GM18519 (cell line): Measurements from ENCODE around the gene PCDHAC2.

Experiments
- ATAC-seq: cut with Tn5 transposase; IDR thresholded peaks from one replicate; pipeline ENCODE4 v1.9.1; 2021; ENCODE audit warnings: mild to moderate bottlenecking, moderate library complexity; ENCODE audit not compliant: unreplicated experiment, low FRiP score

PCDHAC2 gene, protein sequence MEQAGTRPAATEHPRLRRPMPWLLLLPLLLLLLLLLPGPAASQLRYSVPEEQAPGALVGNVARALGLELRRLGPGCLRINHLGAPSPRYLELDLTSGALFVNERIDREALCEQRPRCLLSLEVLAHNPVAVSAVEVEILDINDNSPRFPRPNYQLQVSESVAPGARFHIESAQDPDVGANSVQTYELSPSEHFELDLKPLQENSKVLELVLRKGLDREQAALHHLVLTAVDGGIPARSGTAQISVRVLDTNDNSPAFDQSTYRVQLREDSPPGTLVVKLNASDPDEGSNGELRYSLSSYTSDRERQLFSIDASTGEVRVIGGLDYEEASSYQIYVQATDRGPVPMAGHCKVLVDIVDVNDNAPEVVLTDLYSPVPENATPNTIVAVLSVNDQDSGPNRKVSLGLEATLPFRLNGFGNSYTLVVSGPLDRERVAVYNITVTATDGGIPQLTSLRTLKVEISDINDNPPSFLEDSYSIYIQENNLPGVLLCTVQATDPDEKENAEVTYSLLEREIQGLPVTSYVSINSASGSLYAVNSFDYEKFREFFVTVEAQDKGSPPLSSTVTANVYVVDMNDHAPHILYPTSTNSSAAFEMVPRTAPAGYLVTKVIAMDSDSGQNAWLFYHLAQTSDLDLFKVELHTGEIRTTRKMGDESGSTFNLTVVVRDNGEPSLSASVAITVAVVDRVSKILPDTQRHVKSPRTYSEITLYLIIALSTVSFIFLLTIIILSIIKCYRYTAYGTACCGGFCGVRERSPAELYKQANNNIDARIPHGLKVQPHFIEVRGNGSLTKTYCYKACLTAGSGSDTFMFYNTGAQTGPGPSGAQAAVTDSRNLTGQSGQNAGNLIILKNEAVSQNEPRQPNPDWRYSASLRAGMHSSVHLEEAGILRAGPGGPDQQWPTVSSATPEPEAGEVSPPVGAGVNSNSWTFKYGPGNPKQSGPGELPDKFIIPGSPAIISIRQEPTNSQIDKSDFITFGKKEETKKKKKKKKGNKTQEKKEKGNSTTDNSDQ

DNA sequence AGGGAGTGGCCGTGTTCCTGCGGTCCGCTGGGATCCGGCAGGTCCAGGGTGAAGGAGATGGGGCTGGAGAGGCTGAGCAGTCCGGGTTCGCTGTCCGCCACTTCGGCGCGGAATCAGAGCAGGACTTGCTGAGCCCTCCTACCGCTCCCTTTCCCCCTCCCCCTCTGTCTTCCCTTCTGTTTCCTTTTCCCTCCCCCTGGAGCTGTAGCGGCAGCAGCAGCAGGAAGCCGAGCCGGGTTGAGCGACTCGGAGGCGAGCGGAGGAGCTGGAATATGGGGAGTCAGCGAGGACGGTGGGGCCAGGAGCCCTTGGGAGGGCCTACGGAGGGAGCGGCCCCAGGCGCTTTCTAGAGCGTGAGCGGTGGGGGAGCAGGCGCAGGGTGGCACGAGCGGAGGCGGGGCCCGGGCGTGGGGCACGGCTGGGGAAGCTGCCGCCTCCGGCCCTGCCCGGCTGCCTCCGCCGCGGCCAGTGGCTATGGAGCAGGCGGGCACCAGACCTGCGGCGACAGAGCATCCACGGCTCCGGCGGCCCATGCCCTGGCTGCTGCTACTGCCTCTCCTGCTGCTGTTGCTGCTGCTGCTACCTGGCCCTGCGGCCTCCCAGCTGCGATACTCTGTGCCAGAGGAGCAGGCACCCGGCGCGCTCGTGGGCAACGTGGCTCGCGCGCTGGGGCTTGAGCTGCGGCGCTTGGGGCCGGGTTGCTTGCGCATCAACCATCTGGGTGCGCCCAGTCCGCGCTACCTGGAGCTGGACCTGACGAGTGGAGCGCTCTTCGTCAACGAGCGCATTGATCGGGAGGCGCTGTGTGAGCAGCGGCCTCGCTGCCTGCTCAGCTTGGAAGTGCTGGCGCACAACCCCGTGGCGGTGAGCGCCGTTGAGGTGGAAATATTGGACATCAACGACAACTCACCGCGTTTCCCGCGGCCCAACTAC is at the start of gene PCDHAC2:
Gene PCDHAC2 (plus strand): TSS at position 184 of the 933 bp plus-strand sequence. CDS start 291 bp downstream, at position 475.
- ATAC-seq = no peak

DNA sequence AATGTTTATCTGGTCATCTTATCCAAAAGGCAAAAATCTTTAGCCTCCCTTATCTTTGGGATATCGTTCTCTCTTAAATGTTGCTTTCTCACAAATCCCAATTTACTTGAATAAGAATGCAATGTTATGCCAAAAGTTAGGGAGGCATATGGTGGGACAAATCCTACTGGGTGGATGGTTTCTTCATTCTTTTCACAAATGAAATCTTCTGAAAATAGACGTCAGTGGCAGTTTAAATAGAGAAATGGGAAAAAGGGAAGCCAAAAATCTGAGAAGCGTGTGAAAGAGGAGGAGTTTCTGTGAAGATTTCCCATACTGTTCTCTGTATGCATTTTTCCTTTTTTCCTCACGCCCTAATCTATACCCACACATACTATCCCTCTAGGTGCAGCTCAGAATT is 42.7 kb upstream of the PCDHAC2 start:
- ATAC-seq = no peak

DNA sequence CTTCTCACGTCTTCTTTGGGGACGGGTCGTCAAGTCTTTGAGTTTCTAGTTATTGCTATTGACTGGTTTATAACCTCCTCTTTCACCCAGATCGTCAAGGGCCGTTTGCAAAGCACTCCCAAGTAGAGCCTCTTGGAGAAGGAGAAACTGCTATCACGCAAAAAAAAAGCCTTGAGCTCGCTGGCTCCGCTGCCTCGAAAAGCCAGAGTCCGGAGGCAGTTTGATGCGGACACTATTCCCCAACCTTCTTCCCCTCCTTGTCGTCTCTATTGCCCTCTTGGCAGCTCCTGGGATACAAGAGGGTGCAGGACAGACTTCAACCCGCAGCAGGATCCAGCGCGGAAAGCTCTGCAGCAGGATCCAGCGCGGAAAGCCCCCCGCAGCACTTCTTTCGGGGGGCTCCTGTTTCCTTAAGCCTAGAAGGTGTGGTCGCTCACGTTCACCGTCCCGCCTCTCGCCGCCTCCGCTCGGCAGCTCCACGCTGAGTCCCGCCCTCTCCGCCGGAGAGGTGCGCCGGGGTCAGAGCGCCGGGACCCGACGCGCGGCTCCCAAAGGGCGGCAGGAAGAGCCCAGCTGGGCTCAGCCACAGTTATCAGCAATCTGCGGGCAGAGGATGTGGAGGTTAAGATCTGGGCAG is 40.4 kb upstream of the PCDHAC2 start, which contains the start of gene PCDHAC1:
Gene PCDHAC1 (plus strand): TSS at position 494 of the 637 bp plus-strand sequence. CDS start 594 bp downstream, outside the sequence.
- ATAC-seq = no peak

DNA sequence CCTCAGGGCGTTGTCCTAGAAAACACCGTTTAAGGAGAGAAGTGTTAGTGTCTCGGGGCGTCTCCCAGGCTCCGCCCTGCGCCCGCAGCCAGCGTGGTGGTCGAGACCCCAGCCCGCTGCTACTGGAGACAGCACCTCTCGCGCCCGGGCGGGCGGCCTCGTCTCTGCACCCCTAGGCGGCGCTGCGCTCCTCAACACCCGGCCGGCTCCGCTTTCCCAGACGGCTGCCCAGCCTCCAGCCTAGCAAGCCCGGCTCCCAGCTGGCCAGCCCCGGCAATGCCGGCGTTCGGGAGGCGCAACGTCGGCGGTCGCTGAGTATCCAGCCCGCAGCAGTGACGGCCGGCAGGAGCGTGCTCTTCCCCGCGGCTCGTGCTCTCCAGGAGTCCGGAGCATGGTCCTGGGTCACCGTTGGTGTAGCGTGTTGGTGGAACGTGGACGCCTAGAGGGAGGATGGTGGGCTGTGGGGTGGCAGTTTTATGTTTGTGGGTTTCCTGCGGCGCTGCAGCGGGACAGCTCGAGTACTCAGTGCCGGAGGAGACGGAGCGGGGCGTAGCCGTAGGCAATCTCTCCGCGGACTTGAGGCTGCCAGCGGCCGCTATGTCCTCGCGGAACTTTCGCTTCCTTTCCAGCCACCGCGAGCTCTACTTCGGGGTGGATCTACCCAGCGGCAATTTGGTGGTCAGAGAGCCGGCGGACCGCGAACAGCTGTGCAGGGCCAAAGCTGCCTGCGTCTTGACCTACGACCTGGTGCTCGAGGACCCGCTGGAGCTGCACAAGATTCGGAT is 39.6 kb upstream of the PCDHAC2 start:
- ATAC-seq = no peak

DNA sequence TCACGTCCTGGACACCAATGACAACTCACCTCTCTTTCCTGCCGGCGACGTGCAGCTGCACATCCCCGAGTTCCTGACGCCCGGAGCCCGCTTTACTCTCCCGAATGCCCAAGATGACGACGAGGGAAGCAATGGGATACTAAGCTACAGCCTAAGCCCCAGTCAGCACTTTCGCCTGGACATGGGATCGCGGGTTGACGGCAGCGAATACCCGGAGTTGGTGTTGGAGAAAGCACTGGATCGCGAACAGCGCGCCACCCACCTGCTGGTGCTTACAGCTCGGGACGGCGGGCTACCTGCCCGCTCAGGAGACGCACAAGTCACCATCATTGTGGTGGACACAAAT is 39.1 kb upstream of the PCDHAC2 start:
- no peak for ATAC-seq

DNA sequence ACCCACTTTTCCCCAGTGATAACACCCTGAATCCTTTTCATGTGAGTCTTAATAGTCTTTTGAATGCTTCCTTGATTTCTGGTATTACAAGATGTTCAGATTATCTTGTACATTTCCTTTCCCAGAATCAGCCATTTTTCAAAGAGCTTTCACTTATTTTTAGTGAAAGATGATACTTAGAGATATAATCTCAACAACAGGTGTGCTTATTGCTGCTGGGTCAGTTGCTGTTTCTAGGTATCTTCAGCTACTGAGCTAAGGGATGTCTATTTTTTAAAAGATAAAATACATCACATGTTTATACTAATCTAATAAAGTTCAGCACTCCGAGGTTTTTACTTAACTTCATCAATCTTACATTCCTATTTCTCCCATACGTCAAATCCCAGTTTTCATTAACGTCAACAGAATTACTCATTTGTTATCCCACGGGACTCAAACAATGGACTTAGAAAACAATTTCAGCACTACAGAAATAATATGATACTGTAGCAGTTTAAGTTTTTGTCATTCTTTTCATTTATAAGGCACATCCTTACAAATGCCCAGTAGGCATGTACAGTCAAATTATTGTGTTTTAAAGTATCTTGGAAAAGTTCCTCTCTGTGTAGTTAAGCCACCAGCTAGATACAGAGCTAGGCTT is 31.2 kb upstream of the PCDHAC2 start:
- ATAC-seq = no peak

DNA sequence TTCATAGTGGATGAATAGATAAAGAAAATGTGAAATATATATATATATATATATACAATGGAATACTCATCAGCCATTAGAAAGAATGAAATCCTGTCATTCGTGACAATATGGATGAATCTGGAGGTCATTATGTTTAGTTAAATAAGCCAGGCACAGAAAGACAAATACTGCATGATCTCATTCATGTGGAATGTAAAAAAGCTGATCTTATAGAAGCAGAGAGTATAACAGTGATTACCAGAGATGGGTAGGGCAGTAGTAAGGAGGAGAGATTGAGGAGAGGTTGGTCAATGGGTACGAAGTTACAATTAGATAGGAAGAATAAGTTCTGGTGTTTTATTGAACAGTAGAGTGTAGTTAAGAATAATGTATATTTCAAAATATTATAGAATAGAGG is 19.7 kb upstream of the PCDHAC2 start:
- no peak for ATAC-seq

DNA sequence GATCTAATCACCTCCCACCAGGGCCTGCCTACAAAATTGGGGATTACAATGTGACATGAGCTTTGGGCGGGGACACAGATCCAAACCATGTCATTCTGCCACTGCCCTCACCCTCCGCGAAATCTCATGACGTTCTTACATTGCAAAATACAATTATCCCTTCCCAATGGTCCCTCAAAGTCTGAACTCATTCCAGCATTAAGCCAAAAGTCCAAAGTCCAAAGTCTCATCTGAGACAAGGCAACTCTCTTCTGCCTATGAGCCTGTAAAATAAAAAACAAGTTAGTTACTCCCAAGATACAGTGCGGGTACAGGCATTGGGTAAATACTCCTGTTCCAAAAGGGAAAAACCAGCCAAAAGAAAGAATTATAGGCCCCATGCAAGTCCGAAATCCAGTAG is 14.6 kb upstream of the PCDHAC2 start:
- no peak for ATAC-seq

DNA sequence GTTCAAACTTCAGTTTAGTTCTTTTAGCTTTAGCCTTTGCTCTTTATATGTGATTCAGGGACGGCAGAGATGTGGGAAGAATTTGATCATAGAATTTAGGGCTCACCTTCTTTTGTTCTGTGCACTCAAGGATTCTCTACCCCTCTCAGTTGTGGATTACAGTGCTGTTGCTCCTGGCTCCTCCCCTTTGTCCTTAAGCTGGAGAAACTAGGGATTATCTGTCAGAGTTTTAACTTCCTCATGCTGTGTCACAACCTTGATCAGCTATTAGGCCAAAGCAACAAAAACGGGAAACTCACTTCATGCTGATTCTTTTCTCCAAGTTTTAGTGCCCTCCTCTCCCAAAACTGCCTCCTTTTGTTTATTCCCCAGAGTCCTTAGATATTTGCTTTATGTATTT is 13.0 kb upstream of the PCDHAC2 start:
- no peak for ATAC-seq

DNA sequence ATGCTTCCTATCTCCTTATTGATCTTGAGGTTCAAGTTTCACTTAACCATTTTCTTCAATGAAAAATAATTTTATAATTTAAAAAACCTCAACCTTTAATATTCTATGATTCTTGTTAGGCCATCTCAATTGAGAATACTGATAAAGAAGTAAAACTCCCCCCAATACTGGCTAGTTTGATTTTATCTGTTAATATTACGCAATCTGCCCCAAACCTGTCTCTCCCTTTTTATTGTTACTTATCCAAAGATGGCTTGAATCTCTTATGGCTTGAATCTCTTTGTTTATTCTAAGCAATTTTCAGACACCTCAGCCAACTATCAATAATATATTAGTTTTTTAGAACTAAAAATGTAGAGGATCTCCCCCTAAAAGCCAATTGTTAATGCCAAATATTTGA is 4.1 kb upstream of the PCDHAC2 start:
- no peak for ATAC-seq

DNA sequence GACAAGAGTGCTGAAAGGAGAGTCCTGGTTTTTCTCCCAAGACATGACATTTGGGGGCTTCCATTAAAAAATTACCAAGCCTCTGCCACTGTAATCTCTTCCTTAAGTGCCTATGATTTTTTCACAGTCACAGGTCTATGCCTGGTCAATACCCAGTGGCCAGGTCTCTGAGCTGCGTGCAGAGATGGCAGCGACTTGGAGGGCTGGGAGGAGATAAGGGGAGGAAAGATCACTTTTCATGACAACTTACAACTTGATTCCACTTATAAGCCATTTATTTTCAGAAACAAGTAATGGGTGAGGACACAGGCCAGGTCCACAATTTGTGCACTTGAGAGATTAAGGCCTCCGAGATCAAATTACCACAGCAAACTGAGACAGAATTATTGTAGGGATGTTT is 1.9 kb upstream of the PCDHAC2 start:
- ATAC-seq = no peak

DNA sequence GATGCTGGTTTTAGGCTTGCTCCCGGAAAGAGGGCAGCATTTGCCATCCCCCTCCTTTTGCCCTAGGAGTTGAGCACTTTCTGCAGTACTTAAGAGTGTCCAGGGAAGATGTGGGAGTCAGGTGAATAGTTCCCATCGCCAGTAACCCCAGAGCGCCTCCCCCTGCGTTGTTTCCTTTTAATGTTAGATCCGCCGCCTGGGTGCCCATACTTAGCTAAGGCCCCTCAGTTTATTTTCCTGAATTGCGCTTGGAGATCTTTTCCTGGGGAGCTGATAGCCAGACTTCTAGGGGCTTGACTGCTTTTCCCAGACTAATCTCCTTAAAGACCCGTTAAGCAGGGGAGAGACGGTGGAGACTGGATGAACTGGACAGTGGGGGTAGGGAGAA is 377 bp upstream of the PCDHAC2 start:
- no peak for ATAC-seq

DNA sequence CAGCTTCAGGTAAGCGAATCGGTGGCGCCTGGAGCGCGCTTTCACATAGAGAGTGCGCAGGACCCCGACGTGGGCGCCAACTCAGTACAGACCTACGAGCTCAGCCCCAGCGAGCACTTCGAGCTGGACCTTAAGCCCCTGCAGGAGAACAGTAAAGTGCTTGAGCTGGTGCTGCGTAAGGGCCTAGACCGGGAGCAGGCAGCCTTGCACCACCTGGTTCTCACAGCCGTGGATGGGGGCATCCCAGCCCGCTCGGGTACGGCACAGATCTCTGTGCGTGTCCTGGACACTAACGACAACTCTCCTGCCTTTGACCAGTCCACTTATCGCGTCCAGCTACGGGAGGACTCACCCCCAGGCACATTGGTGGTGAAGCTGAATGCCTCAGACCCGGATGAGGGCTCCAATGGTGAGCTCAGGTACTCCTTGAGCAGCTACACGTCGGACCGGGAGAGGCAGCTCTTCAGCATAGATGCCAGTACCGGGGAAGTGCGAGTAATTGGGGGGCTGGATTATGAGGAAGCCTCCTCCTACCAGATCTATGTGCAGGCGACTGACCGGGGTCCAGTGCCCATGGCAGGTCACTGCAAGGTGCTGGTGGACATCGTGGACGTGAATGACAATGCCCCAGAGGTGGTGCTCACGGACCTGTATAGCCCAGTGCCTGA is 1.1 kb downstream of the PCDHAC2 start:
- no peak for ATAC-seq

DNA sequence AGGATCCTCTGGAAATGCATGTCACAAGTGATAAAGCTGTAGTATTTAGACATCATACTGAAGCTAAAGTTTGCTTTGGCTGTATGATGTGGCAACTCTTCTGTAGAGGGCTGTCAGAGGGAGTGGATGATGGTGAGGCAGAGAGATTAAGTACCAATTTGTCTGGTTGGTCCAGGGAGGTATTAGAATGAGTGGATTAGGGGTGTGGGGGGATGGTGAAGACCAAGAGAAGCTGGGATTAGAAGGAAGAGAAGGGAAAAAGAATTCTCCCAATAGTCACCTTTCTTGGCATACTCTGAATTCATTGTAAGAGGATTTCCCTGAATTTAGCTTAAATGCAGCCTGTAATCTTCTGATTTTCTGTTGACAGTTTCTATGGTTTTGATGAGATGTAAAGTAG is 3.6 kb downstream of the PCDHAC2 start:
- ATAC-seq = no peak

DNA sequence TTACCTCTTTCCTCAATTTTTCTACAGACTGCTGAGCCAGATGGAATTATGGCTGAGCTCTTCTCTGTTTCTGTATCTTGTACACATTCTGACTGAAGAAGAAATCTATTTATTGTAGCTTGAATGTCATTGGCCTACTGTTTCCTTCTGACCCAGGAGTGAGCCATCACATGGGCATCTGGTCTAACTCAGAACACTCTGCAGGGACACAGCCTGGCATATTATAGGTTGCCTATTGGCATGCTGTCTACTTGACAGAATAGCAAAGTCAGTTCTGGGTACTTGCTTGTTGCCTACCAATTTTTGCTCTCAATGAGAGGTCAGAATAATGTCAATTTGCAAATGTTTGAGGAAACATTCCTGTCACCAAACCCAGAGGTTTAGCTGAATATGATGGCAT is 7.3 kb downstream of the PCDHAC2 start:
- no peak for ATAC-seq

DNA sequence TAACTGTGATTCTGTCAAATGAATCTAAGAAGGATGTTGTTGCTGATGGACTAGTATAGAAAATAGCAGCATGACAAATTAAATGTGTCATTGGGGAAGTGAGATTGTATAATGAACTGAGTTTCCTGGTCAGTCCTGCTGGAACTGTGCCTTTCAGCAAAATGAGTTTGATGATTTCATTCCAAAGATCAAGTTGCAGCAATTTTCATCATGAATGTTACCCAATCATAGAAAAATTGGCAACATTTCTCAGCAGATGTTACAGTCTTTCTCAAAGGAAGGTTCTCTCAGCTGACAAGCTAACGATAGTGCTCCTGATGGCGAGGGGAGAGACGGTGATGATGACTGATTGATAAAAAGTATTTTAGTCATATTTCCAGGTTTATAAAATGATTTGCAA is 10.7 kb downstream of the PCDHAC2 start:
- no peak for ATAC-seq

DNA sequence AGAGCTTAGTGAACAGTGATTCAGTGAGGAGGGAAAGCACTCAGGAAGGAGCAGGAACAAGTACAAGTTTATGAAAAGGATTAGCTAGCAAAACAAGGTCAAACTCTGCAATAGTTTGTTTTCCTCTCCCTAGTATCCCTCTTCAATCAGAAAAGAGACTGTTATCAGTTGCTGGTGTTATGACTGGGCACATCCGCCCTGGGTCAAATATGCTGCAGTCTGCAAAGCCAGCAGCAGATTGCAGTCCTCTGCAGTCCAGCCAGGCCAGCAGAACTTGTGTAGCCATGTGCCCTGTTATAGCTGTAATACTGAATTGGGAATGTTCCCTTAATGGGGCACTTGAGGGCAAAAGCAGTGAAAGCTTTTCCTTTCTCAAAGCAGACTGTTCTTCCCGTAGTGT is 12.0 kb downstream of the PCDHAC2 start:
- no peak for ATAC-seq

DNA sequence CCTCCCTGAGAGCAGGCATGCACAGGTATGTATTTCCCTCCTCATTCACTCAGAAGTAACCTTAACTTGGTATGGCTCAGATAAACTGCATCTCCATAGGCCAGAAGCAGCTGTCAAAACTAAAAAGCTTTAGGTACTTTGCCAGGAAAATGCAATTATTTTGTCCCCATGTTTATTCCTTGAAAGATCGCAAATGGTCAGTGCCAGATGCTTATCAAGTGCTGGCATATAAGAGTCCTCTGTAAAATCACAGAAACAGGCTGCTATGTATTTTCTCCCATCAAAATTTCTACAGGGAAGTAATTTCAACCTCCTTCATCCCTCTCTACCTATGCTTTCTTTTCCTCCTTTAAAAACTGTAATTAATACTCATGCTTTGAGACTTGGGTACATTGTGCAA is 12.7 kb downstream of the PCDHAC2 start:
- ATAC-seq = no peak
